Neural progenitor cell (in vitro differentiated cells): Measurements from ENCODE around the gene ADCY5. TPM values are rescaled to one million over a fixed set of nuclear protein-coding genes. Genes with fewer than 3 reads are reported as not detected.

Source experiments
- DNase-seq: peaks from one replicate; pipeline ENCODE4 v3.0.0-alpha.2; 2016; ENCODE audit warnings: low spot score
- H2AFZ ChIP-seq: fragments of 200-600 bp; sonication (generic); replicated peaks from 2 replicates; pipeline ENCODE4 v1.6.1; 2016; ENCODE audit warnings: antibody characterized with exemption
- H3F3A ChIP-seq: fragments of 200-600 bp; sonication (generic); 2 replicates; pipeline ENCODE4 v1.6.1; 2016; ENCODE audit warnings: antibody characterized with exemption, low read depth
- H3K27ac ChIP-seq: fragments of 200-600 bp; sonication (generic); 2 replicates; pipeline ENCODE4 v1.5.1; 2016; ENCODE audit warnings: mild to moderate bottlenecking
- H3K27me3 ChIP-seq: fragments of 200-600 bp; sonication (generic); 2 replicates; pipeline ENCODE4 v1.6.1; 2016; ENCODE audit warnings: mild to moderate bottlenecking, moderate library complexity
- H3K36me3 ChIP-seq: fragments of 200-600 bp; sonication (generic); 2 replicates; pipeline ENCODE4 v1.5.1; 2016
- H3K4me1 ChIP-seq: fragments of 200-600 bp; sonication (generic); 2 replicates; pipeline ENCODE4 v1.6.1; 2016; ENCODE audit warnings: mixed run types
- H3K4me2 ChIP-seq: fragments of 200-600 bp; sonication (generic); 2 replicates; pipeline ENCODE4 v1.6.1; 2016
- H3K4me3 ChIP-seq: fragments of 200-600 bp; sonication (generic); 2 replicates; pipeline ENCODE4 v1.5.1; 2016
- H3K79me2 ChIP-seq: fragments of 200-600 bp; sonication (generic); 2 replicates; pipeline ENCODE4 v1.6.1; 2016; ENCODE audit warnings: low read depth
- H3K9ac ChIP-seq: fragments of 200-600 bp; sonication (generic); 2 replicates; pipeline ENCODE4 v1.6.1; 2016
- H3K9me3 ChIP-seq: fragments of 200-600 bp; sonication (generic); 2 replicates; pipeline ENCODE4 v1.5.1; 2016; ENCODE audit warnings: low read depth
- H4K20me1 ChIP-seq: fragments of 200-600 bp; sonication (generic); 2 replicates; pipeline ENCODE4 v1.6.1; 2016; ENCODE audit warnings: low read depth
- H3K27ac Mint-ChIP-seq: 3 replicates; pipeline ENCODE4 v1.8.0; 2021; ENCODE audit warnings: mixed read lengths
- H3K27me3 Mint-ChIP-seq: 2 replicates; pipeline ENCODE4 v1.8.0; 2022; ENCODE audit warnings: low read depth, mild to moderate bottlenecking, inconsistent platforms, moderate library complexity, mixed read lengths; ENCODE audit not compliant: insufficient read depth
- H3K36me3 Mint-ChIP-seq: 3 replicates; pipeline ENCODE4 v1.8.0; 2021; ENCODE audit warnings: mixed read lengths
- H3K4me1 Mint-ChIP-seq: 3 replicates; pipeline ENCODE4 v1.8.0; 2021; ENCODE audit warnings: mixed read lengths
- H3K4me3 Mint-ChIP-seq: 3 replicates; pipeline ENCODE4 v1.8.0; 2021; ENCODE audit warnings: mild to moderate bottlenecking, moderate library complexity, mixed read lengths
- H3K9me3 Mint-ChIP-seq: 3 replicates; pipeline ENCODE4 v1.8.0; 2020; ENCODE audit warnings: mixed read lengths
- CTCF ChIP-seq: fragments of 200-600 bp; sonication (generic); IDR thresholded peaks from 2 replicates; pipeline ENCODE4 v1.5.1; 2017; ENCODE audit warnings: antibody characterized with exemption, mild to moderate bottlenecking
- EZH2 ChIP-seq: fragments of 200-600 bp; sonication (generic); IDR thresholded peaks from 2 replicates; pipeline ENCODE4 v1.6.1; 2017; ENCODE audit warnings: antibody characterized with exemption, mild to moderate bottlenecking, moderate library complexity
- EZH2phosphoT487 ChIP-seq: fragments of 200-600 bp; sonication (generic); IDR thresholded peaks from 2 replicates; pipeline ENCODE4 v1.6.1; 2017; ENCODE audit warnings: antibody characterized with exemption
- total RNA-seq: library from RNA; depleted of rRNA; stranded (reverse); fragments of >200 nt; gene quantifications from 2 replicates; pipeline ENCODE4 v1.2.3, GENCODE V29; 2015; ENCODE audit warnings: low replicate concordance

Gene ADCY5
- total RNA-seq, 1 donor from 2014 or later = 1.6 TPM

- no peak overlapping the region for H3K27ac ChIP-seq
- no peak overlapping the region for H3K4me3 ChIP-seq
- Mint-ChIP-seq H3K4me3 (no peak overlapping the region), H3K4me1 (peaks cover 5% of the 10 kb centered on the region), H3K27me3 (peaks cover 5% of the 10 kb centered on the region), H3K27ac (no peak overlapping the region), H3K9me3 (no peaks in the 10 kb centered on the region), H3K36me3 (no peaks in the 10 kb centered on the region)
- no peaks in the 10 kb centered on the region for H3K36me3 ChIP-seq
- H3K4me2 ChIP-seq = no peak overlapping the region
- no peak for DNase-seq
- H3K79me2 ChIP-seq = no peaks in the 10 kb centered on the region
- H3K9me3 ChIP-seq = no peaks in the 10 kb centered on the region
- H3F3A ChIP-seq = no peaks in the 10 kb centered on the region
- H4K20me1 ChIP-seq = no peaks in the 10 kb centered on the region
- peaks cover 2% of the 10 kb centered on the region for H3K4me1 ChIP-seq
- peaks cover 1% of the 10 kb centered on the region for H3K27me3 ChIP-seq
- TF ChIP-seq EZH2 (no peak), EZH2phosphoT487 (no peak), CTCF (no peak)
- H2AFZ ChIP-seq = no peak overlapping the region
- H3K9ac ChIP-seq = no peak overlapping the region
Observed at GRCh38 chr3:123324880-123325765, 123.8 kb downstream of the ADCY5 start.

DNA sequence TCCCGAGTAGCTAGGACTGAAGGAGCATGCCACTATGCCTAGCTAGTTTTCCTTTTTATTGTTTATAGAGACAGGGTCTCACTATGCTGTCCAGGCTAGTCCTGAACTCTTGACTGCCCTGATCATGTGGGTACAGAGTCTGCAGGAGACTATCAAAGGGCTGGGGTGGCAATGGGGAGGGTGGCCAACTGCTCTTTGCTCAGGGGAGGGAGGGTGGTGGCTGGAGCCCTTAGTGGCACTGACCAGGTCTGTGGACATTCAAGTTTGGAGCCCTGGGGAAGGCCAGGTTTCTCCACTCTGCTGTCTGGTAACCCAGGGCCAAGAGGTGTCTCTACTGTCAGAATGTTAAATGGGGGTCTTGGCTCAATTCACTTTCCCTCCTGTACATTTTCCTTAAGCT lies 125.1 kb downstream of the ADCY5 start:
- no peak overlapping the region for H3K9ac ChIP-seq
- H3K27ac Mint-ChIP-seq = no peak overlapping the region
- no peaks in the 10 kb centered on the region for H3K9me3 ChIP-seq
- no peaks in the 10 kb centered on the region for H4K20me1 ChIP-seq
- no peak for TF ChIP-seq CTCF
- TF ChIP-seq EZH2 = no peak
- TF ChIP-seq EZH2phosphoT487 = no peak
- H3K9me3 Mint-ChIP-seq = no peaks in the 10 kb centered on the region
- H3K4me3 Mint-ChIP-seq = no peak overlapping the region
- no peaks in the 10 kb centered on the region for H3K36me3 Mint-ChIP-seq
- H3K4me1 Mint-ChIP-seq = peaks cover 15% of the 10 kb centered on the region
- no peak for DNase-seq
- no peak overlapping the region for H3K27ac ChIP-seq
- H3K79me2 ChIP-seq = no peaks in the 10 kb centered on the region
- peaks cover 4% of the 10 kb centered on the region for H3K27me3 ChIP-seq
- H3K4me2 ChIP-seq = no peak overlapping the region
- H3K36me3 ChIP-seq = no peaks in the 10 kb centered on the region
- no peaks in the 10 kb centered on the region for H3F3A ChIP-seq
- no peak overlapping the region for H2AFZ ChIP-seq
- H3K4me1 ChIP-seq = peaks cover 8% of the 10 kb centered on the region
- H3K27me3 Mint-ChIP-seq = peaks cover 9% of the 10 kb centered on the region
- no peak overlapping the region for H3K4me3 ChIP-seq

DNA sequence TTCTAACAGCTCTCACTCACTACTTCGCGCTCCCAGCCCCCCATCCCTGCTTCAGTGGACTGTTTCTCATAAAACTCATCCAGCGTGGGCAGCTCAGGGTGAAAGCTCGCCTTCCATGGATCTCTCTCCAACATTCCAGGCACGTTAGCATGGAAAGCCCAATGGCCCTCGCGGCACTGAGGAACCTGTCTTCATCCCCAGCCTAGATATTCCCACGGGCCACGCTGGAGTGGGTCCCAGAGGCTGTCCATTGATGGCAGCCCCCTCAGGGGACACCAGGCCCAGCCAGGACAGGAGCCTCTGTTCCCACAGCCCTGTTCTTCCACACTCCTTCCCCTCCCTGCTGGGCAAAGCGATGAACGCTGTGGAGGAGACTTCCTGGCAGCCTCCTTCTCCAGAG lies 126.0 kb downstream of the ADCY5 start:
- TF ChIP-seq CTCF = no peak
- no peak for TF ChIP-seq EZH2
- no peak for TF ChIP-seq EZH2phosphoT487
- Histone ChIP-seq H4K20me1 (no peaks in the 10 kb centered on the region), H3K4me3 (no peak overlapping the region), H3K9me3 (no peaks in the 10 kb centered on the region), H3K27me3 (peaks cover 4% of the 10 kb centered on the region), H3K9ac (no peak overlapping the region), H3F3A (no peaks in the 10 kb centered on the region), H3K36me3 (no peaks in the 10 kb centered on the region), H3K79me2 (no peaks in the 10 kb centered on the region), H3K4me2 (no peak overlapping the region), H3K27ac (no peak overlapping the region), H2AFZ (no peak overlapping the region), H3K4me1 (peaks cover 8% of the 10 kb centered on the region)
- Mint-ChIP-seq H3K27me3 (peaks cover 9% of the 10 kb centered on the region), H3K27ac (no peak overlapping the region), H3K4me3 (no peak overlapping the region), H3K36me3 (no peaks in the 10 kb centered on the region), H3K9me3 (no peaks in the 10 kb centered on the region), H3K4me1 (peaks cover 17% of the 10 kb centered on the region)
- no peak for DNase-seq
